HG03521 (cell line): ENCODE data around the gene PAIP2.
"Not testable (repeated sequence)": the region's sequence is repeated elsewhere in the genome, so short reads cannot be mapped to it uniquely, and the experiment has no call there.

Source experiments
- ATAC-seq: cut with Tn5 transposase; IDR thresholded peaks from one replicate; pipeline ENCODE4 v1.9.1; 2021; ENCODE audit warnings: mild to moderate bottlenecking, moderate library complexity; ENCODE audit not compliant: unreplicated experiment

PAIP2 gene

DNA sequence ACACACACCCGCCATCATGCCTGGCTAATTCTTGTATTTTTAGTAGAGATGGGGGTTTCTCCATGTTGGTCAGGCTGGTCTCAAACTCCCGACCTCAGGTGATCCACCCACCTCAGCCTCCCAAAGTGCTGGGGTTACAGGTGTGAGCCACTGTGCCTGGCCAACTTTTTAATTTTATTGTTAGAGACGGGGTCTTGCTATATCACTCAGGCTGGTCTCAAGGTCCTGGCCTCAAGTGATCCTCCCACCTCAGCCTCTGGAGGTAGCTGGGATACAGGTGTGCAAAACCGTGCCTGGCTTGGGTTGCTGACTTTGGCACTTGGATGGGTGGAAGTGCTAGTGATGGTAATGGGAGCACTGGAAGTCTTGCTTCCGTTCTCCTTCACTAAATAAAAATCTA is 67.5 kb downstream of the PAIP2 start:
- not testable (repeated sequence) for ATAC-seq

DNA sequence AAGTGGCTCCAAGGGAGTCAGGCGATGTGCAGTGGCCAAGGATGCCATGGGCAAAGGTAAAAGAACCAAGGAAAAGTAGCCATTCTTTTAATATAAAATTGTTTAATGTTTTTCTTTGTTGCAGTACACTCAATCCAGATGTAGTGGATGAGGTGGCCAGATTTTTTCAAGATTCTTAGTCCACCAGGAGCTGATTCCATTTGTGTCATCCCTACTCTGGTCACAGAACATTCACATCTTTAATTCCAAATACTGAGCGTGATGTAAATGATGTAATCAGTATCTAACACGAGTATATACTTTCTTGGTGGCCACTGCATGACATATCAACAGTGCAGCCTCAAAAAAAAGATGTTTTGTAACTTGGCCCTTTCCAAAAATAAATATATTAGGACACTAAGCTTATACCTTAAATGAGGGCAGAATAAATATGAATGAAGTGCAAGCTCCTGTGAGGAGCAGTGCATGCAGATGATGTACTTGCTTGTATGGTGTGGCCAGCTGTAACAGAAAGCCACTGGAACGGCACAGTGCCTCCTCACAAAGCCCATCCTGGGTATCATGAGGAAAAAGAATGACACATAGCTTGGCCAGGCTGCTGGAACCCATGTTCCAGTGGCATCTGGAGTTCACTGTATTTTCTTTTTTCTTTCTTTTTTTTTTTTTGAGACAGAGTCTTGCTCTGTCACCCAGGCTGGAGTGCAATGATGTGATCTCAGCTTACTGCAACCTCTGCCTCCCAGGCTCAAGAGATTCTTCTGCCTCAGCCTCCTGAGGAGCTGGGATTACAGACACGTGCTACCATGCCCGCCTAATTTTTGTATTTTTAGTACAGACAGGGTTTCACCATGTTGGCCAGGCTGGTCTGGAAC is 68.7 kb downstream of the PAIP2 start:
- ATAC-seq = no peak

DNA sequence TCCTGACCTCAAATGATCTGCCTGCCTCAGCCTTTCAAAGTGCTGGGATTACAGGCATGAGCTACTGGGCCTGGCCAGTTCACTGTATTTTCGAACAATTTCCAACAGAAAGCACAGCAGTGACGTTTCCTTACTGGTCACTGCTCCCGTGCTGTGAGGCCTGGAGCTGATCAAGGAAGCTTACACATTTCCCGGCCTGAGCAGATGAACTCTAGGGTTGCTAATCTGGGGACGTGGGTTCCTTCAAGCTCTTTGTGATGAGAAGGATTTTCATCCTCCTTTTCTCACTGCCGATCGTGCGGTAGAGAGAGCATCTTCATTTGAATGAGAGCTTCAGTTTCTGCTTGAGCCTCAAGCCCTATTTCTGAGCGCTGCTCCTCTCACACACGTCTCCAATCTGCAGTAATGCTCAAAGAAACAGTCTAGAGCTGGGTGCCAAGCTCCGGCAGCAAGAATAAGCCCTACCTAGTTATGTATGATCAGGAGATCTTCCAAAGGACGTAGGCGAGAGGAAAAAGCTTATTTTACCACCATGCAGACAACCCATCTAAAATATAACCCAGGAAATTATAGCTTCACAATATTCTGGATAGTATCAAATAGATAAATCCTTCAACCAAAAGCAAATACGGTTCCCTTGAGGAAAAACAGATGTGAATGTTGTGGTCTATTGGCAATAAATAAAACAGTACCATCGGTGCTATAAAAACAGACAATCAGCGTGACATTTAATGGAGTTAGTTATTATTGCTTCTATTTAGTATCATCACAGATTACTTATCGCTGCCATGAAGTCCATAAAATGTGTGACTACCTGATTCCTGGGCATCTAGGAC is 69.6 kb downstream of the PAIP2 start:
- ATAC-seq = no peak

DNA sequence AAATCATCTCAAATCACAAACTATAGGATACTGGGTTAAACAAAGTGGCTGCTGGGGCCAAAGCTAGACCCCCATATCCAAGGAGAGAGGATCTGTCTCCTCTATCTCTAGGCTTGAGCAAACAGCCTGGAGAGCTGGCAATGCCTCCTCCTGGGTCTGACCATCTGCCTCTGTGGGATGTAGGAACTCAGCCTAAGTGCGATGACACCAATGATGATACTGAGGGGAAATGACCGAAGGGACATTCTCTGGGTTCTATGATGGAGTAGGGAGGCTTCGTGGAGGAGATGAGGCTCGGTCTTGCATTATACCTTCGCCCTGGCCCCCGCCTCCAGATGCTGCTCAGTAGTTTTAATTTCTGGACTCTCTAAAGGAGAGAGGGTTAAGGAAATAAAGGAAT is 71.5 kb downstream of the PAIP2 start:
- ATAC-seq = no peak

DNA sequence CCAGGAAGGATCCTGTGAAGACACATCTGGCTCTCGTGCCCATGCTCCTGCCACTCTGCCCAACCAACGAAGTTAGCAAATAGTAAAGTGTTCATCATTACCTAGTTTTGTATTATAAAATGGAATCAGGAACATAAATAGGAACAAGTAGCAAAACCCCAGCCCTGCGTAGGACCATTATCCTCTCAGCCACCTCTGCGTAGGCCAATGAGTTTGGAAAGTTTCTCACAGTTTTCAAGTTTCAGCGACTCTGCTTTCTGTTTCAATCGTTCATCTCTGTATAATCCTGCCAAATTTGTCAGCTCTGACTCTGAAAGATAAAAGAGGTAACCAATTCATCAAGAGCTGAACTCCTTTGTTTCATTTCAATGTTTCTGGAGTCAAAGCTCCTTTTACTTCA is 72.3 kb downstream of the PAIP2 start:
- no peak for ATAC-seq

DNA sequence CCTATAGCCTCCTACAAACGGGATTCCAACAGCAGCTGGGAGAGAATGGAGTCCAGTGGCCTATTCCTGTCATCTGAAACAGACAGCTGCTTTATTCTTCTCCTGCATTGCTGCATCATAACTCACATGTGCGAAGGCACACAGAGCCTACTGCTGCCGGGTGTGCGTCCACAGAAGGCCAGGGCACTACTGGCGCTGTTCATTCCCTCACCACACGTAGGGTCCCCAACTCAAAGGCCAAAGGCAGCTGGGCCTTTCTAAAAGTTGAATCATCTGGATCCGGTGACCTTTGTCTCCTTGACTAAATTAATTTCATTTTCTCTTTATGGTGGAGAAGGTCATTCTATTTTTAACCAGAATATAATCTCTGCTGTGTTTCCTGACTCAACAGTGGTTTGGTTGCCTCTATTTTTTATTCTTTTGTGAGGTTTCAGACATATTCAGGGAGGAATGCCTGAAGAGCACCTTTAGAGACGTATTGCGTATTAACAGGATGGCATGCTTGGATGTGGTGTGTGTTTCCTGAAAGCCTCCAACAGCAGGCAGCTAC is 73.0 kb downstream of the PAIP2 start:
- ATAC-seq = no peak

DNA sequence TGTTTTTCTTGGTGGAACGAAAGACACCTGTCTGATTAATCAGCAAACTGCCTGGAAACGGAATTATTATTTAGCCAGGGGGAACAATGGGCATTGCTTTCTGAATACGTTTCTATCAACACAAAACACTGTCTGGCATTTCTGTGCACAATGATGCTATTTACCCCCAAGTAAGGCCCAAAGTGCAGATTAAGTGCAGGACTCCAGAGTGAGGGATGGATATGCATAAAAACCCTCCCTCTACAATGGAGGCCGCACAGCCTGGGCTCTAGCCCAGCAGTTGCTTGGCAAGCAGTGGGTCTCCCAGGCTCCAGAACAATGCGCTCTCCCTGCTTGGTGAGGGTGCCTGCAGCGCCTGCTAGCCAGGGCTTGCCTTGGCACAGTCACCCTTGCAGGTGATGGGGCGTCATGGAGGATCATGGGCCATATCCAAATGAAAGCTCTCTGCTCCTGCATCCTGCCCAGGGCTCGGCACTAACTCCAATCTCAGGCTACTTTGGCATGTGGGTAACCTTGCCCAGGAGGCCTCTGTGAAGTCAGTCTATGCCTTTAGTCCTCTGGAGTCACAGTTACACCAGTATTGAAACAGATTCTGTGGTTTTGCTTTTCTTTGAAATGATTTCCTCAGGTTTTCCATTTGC is 73.7 kb downstream of the PAIP2 start:
- no peak for ATAC-seq

DNA sequence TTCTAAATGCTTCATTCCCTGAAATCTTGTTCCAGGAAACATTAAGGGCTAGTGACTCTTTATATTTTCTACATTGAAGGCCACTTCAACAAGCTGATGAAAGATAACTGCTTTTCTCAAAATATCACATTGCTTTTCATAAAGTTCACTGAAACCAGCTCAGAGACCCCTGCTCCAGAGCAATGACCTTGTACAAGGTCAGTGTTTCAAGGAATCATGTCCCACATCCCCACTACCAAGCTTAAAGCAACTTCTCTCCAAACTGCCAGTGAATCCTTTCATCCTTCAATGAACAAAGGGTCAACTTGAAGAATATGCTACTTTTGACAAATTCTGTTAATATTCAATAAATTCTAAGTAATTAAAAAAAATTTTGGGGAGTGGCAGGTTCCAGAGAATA is 74.2 kb downstream of the PAIP2 start:
- ATAC-seq = no peak

DNA sequence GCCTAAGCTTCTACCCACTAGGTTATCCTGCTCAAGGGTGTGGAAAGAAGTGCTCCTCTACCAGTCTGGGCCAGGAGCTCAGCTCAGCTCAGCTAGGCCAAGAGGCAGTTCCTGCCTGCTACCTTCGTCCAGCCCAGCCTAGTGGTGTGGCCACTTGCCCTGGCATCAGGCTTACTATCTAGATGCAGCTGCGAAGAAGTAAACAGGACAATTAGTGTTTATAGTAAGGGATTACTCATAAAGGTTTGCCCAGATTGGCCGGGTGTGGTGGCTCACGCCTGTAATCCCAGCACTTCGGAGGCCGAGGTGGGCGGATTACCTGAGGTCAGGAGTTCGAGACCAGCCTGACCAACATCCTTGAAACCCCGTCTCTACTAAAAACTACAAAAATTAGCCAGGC is 75.0 kb downstream of the PAIP2 start:
- ATAC-seq = no peak

DNA sequence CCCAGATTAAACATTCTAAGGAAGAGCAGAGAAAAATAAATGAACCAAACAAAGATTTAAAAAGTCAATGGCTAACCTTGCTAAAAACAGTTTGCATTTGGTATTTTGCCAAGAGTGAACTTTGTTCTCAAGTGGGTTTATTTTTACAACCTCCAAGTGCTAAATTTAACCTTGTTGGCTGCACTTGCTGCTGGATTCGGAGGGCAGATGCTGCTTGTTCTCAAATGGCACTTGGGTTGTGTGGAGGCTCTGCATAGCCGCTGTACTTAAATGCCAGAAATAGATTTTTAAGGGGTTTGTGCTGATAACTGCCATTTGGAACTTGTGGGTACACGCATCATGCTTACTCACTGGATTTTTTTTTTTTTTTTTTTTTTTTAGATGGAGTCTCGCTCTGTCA is 75.6 kb downstream of the PAIP2 start:
- ATAC-seq = no peak

DNA sequence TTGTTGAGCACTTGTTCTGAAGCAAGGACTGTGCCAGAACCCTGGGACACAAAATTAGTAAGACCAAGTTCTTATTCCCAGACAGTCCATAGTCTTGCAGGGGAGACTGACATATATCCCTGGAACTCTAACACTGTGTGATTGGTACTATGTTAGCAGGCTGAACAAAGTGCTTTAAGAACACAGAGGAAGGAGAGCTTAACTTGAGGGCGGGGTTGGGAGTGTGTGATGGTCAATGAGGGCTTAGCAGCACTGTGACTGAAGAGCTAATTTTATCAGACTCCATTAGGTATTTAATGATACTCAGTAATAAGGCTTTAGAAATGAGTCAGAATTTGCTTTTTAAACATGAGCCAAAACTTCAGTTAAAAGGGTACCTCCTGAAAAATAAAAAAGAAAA is 77.1 kb downstream of the PAIP2 start:
- no peak for ATAC-seq
